PC-9 (cell line): ENCODE measurements around the gene RPL41.

ENCODE experiments used
- EZH2 ChIP-seq: fragments of 200-600 bp; sonication (generic); IDR thresholded peaks from 2 replicates; pipeline ENCODE4 v1.8.0; 2017; ENCODE audit warnings: antibody characterized with exemption, low read depth
- TF ChIP-seq, protein P1 (sequence below): fragments of 200-600 bp; sonication (generic); conservative IDR thresholded peaks from 2 replicates; pipeline ENCODE4 v1.6.1; 2017; ENCODE audit warnings: mixed run types, antibody characterized with exemption, mild to moderate bottlenecking, moderate library complexity

DNA sequence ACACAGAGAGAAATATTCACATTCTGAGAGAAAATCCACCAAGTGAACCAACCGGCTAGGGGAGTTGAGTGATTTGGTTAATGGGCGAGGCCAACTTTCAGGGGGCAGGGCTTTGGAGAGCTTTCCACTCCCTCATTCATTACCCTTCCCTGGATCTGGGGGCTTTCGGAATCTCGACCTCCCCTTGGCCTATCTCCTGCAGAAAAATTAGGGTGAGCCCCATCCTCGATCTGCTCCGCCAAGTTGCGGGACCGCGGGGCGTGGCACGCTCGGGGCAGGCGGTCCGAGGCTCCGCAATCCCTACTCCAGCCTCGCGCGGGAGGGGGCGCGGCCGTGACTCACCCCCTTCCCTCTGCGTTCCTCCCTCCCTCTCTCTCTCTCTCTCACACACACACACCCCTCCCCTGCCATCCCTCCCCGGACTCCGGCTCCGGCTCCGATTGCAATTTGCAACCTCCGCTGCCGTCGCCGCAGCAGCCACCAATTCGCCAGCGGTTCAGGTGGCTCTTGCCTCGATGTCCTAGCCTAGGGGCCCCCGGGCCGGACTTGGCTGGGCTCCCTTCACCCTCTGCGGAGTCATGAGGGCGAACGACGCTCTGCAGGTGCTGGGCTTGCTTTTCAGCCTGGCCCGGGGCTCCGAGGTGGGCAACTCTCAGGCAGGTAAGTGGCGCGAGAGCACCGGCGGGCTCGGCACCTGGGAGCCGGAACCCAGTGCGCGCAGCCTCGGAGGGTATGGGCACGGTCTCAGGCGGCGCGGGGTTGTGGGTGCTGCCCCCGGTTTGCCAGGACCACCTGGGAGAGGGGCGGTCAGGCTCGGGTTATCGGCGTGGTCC, 36.5 kb upstream of the RPL41 start, which contains the start of gene ERBB3:
- TF ChIP-seq EZH2, result no peak
- TF ChIP-seq, protein P1, sequence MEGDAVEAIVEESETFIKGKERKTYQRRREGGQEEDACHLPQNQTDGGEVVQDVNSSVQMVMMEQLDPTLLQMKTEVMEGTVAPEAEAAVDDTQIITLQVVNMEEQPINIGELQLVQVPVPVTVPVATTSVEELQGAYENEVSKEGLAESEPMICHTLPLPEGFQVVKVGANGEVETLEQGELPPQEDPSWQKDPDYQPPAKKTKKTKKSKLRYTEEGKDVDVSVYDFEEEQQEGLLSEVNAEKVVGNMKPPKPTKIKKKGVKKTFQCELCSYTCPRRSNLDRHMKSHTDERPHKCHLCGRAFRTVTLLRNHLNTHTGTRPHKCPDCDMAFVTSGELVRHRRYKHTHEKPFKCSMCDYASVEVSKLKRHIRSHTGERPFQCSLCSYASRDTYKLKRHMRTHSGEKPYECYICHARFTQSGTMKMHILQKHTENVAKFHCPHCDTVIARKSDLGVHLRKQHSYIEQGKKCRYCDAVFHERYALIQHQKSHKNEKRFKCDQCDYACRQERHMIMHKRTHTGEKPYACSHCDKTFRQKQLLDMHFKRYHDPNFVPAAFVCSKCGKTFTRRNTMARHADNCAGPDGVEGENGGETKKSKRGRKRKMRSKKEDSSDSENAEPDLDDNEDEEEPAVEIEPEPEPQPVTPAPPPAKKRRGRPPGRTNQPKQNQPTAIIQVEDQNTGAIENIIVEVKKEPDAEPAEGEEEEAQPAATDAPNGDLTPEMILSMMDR, result no peak
